HG03175 (cell line): ENCODE measurements around the gene NFATC2.
A peak's percentile ranks its signal among the peaks of the same experiment; 100 is the strongest.
"Not testable (repeated sequence)": the region's sequence is repeated elsewhere in the genome, so short reads cannot be mapped to it uniquely, and the experiment has no call there.

Experiments used
- ATAC-seq: cut with Tn5 transposase; IDR thresholded peaks from one replicate; pipeline ENCODE4 v1.9.1; 2021; ENCODE audit warnings: mild to moderate bottlenecking, moderate library complexity; ENCODE audit not compliant: unreplicated experiment

NFATC2 gene

DNA sequence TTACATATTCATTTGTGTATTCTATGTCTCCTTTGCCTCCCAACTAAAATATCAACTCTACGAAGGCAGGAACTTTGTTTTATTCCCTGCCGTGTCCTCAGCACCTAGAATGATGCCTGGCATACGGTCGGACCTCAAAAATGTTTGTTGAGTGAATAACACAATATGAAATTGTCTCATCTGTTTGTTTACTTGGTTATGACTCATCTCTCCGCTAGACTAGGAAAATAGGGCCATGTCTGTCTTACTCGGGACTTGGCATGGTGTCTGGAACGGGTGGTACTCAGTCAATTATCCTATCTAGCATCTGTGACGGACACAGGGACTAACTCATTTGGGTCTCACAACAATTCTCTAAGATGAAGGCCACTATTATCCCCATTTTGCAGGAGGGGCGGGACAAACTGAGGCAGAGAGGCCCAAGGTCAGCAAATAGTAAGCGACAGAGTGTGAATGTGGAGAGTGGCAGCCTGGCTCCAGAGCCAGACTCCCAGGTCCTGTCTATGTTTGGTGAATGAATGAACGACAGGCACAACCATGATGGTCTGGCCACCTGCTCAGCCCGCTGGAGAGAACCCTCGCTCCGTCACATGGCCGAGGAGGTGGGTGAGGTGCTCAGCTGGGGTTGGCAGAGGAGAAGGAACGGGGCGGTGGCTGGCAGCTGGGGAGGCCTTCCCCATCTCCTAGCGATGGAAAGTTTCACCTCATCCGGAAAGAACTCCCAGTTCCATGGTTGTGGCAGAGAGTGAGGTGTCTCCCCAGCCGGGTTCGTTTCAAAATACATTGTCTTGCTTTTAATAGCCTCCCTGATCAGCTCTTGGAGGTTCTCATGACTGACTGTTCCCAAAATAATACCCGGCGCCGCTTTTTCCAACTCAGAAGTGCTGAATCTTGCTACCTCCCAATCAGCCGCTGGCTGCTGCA, 27.6 kb upstream of the NFATC2 start:
- ATAC-seq: no peak

DNA sequence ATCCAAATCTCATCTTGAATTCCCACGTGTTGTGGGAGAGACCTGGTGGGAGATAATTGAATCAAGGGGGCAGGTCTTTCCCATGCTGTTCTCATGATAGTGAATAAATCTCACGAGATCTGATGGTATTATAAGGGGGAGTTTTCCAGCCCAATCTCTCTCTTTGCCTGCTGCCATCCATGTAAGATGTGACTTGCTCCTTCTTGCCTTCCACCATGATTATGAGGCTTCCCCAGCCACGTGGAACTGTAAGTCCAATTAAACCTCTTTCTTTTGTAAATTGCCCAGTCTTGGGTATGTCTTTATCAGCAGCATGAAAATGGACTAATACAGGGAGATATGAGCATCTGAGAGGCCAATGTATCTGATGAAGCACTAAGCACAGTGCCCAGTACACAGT, 26.0 kb upstream of the NFATC2 start:
- not testable (repeated sequence) for ATAC-seq

DNA sequence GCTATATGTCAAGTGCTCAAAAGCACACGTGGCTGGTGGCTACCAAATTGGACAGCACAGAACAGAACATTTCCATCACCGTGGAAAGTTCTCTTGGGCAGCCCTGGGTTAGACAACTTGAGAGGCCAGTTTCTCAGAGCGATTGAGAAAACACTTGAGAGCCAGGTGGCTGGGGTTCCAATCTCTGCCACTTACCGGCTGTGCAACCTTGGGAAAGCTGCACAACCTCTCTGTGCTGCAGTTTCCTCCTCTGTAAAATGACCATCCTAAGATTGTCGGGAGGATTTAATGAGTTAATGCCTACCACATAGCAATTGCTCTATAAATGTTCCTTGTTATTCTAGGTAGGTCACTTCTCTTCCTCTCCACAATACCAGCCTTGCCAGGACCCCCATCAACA, 25.1 kb upstream of the NFATC2 start:
- no peak for ATAC-seq

DNA sequence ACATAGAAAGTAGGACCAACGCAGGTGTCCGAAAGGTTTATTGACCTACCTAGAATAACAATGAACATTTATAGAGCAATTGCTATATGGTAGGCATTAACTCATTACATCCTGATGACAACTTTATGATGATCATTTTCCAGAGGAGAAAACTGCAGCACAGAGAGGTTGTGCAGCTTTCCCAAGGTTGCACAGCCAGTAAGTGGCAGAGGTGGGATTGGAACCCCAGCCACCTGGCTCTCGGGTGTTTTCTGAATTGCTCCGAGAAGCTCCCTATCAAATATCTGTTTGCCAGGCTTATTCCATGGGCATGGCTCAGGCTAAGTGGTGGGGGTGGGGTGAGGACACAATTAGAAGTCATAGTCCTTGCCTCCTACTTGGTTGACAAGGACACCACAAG, 24.1 kb upstream of the NFATC2 start:
- ATAC-seq: no peak

DNA sequence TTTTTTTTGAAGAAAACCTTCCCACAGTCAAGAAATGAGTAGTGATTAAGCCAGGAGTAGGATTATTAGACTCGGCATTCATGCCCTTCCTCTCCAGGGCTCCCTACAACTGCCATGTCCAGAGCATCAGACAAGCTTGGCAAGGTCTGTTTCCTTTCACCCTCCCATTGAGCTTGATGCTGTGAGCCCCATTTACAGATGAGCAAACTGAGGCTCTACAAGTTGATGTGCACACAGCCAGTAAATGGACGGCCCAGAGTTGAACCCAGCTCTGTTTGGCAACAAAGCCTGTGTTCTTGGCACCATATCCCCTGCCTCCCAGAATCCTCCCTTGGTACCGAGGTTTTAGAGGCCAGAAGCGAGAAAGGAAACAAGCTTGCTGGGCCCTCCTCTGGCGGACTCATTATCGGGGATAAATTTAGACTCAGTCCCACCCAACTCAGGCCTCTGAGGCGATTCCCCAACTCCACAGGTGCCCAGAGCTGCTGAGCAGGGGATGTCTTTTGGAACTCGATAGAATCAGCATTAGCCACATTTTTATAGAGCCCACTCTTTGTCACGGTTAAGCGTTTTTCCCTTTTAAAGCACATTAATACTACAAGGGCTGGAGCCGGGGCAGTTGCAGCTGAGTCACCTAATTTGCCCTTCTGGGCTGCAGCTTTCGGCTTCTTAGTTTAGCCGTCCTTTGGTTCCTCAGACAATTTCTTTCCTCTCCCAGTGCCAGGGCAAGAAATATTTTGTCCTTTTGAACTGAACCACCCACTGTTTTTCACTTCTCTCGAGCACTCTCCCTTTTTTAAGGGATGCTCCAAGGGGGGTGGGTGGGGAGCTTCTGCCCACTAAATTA, 23.0 kb upstream of the NFATC2 start:
- no peak for ATAC-seq

DNA sequence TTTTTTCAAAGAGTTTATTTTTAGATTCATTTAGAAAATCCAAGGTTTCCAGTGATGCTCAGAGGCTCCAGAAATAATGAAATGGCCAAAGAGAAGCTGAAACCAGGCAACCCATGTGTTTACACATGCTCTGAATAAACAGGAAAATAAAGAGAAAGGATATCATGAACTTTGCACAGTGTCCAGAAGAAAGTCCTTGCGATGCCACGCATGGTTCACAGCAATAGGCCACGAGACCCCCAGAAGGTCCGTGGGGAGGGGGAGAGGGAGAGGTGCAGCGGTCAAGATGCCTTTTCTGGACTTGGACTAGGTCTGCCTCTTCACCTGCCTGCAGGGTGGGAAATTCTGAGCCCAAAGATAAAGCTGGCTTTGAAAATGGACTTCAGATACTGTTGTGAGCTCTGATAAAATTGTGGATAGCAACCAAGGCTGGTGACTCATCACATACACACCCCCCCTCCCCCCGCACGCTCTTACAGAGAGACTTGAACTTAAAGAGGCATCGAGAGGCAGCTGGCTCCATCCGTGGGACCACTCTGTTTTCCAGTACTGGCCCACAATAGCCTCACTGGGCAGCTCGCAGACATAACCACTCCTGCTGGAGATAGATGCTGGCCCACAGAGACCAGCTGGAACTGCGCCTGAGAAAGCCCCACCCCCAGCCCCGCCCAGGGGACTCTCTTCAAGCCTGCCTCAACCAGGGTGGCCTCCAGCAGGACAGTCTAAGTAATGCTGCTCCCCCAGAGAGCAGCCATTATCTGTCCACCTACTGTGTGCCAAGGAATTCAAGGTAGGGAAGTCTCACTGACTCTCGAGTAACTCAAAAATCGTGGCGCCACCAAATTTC, 21.2 kb upstream of the NFATC2 start:
- no peak for ATAC-seq

DNA sequence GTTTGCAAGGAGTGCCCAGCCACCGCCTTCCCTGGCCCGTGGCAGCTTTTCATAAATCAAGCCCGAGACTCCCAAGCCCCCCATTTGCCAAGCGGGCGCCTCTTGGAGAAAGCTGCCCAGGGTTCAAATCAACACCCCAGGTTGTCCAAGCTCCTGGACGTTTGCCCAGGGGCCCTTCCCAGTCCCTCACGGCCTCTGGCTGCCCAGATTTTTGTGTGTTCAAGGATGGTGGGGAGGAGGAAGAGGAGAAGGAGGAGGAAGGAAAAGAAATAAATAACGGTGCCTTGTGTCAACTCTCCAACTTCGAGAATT, 20.6 kb upstream of the NFATC2 start:
- ATAC-seq: no peak

DNA sequence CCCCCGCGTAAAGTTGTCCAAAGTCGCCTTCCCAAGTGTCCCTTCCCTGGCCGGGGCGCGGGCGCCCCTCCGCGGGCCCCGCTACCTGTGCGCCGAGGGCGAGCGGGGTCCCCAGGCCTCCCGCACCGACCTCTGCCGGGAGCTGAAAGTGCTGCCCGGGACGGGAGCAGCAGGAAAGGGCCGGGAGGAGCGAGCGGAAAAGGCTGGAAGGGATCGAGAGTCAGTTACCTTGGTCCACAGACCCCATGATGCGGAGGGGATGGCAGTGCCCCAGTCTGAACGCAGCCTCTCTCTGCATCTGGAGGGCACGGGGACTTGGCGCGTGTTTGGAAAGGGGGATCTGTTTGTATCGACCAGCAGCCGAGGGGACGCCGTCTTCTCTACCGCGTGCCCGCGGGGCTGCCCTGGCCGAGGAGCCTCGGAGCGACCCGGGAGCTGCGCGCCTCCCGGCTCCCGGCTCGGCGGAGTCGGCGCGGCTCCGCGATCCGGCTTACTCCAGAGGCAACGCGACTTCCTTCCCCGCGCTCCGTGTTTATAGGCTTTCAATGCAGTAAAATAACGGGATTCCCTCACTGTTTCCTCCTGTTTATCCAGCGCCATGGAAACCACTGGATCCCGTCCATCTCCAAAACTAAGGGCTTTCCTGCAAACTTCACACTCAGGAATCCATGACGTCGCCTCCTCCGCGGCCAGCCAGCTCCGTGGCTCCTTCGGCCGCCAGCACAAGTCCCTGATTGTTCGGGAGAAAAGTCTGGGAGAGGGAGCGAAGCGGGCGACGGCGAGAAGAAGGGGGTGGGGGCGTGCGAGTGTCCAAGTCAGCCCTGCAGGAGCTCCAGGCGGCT, 20.0 kb upstream of the NFATC2 start:
- no peak for ATAC-seq

DNA sequence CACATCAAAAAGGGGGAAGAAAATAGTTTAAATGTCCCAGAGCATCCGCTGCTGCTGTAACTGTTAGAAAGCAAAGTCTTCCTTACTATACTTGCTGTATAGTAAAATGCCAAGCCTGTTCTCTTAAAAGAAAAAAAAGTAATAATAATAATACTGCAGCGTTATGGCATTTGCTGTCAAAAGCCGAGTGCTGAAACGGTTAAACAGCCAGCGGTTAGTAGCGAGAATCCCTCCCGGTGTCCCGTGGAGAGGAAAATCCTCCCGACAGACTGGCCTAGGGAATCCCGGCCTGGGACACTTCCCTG, 19.5 kb upstream of the NFATC2 start:
- ATAC-seq: no peak

DNA sequence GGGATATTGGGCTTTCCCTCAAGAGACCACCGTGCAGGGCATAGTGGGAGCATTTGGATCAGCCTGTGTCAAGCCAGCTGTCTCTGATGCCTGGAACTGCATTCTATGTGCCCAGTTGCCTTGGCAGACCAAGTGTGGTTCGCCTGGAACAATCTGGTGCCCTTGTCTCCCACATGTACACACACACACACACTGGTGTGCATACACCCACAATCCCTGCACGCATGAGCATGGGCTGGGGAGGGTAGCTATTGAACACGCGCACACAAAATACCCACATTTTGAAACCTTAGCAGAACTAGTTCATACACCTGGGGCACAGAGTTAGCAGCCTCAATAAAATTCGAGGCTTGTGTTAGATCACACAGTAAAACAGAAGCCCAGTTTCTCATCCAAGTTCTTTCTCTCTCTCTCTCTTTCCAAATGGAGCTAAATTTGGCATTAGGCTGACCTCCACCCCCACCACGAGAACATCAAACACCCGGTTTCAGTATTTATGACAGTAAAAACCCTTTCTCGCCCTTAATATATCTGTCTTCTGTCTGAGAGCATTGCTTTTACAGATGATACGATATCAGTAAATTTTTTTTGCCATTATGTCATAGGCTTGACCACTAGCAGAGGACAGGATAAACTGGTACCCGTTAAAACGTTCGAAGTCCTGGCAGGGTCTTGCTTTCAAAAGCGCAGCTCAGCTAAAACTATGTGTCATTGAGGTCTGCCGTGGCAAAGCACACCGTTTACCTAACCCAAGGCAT, 18.2 kb upstream of the NFATC2 start:
- no peak for ATAC-seq

DNA sequence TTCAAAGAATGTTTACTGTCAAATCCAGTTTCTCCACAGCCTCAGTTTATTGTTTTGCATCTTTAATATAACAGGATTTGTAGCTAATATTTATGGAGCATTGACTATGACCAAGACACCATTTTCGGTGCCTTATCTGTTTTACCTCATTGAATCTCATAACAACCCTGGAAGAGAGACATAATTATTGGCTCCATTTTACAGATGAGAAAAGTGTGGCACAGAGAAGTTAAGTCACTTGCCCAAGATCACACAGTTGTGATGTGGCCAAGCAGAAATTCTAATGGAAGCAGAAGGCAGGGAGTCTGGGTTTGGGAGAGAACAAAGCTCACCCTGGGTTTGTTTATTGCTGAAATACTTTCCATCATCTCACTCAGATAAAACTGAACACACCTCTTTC, 17.5 kb upstream of the NFATC2 start:
- no peak for ATAC-seq

DNA sequence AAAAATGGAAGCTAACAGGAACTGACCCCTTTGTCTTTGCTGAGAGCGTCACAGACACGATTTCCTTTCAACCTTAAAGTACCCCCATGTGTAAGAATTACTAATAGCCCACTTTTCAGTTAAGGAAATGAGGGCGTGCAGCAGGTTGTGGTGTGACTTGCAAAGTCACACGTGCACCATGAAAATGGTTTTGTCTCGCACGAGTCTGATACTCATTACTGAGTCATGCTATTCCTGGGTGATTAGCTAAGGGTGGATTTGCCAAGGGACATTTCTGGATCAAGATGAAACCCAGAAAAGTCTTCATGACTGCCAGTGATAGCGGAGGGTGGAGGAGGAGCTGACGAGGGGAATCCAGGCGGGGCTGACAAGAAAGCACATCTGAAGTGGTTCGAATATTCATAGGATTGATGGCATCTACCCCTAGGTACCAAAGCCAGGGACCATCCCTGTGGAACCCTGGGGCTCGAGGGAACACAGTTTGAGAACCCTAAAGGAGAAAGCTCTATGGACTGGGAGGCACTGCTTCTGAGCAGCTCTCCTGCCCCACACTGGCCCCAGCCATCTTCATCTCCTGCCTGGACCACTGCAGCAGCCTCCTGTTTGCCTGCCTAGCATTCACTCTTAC, 12.1 kb upstream of the NFATC2 start:
- ATAC-seq: no peak

DNA sequence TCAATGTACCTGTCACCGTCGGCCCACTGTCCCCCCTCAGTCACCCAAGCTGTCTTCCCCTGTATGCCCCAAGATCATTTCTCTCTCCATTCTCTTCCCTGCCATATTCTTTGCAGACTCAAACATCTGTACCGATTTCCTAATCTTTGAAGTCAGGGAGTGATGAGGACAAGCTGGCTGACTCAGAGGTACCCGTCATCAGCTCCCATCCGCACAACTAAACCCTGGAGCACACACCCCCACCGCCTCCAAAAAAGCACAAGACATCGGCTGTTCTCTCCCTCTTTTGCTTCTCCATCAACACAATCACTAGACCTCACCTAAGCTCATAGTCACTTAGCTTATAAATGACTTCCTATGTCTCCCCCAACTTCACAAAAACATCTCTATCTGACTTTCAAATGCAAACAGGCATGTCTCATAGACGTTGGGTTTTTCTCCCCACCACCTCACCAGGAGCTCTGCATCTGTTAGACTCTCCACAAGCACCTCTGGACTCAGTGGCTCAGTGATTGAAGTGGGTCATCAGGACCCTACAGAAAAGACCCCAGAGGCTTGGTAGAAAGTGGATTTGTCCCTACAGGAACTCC, 11.5 kb upstream of the NFATC2 start:
- ATAC-seq: no peak

DNA sequence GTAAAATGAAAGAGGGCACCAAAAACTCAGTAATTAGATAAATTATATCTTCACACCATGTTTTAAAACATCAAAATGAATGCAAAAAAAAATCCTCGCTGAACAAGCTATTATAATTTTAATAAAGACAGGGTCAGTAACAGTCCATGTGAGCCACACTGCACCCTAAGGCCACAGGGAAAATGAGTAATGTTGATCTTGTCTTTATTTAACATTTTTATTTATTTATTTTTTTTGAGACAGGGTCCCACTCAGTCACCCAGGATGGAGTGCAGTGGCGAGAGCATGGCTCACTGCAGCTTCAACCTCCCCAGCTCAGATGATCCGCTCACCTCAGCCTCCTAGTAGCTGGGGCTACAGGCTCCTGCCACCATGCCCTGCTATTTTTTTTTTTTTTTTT, 8.7 kb upstream of the NFATC2 start:
- ATAC-seq: no peak

DNA sequence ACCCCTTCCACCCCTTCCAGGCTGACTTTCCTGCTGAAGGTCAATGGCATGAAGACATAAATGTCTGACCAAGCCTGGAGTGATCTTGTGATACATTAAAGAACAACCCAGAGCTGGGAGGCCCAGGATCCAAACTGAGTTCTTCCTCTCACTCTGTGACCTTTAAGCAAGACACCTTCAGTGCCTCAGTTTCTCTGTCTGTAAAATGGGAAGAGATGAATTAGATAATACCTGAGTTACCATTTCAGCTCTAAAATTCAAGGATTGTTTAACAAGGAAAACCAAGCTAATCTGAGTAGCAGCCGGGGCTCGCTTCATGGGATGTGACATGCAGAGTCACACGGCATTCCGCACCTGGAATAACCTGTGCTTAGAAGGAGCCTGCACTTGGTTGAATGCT, 7.0 kb upstream of the NFATC2 start:
- ATAC-seq: no peak

DNA sequence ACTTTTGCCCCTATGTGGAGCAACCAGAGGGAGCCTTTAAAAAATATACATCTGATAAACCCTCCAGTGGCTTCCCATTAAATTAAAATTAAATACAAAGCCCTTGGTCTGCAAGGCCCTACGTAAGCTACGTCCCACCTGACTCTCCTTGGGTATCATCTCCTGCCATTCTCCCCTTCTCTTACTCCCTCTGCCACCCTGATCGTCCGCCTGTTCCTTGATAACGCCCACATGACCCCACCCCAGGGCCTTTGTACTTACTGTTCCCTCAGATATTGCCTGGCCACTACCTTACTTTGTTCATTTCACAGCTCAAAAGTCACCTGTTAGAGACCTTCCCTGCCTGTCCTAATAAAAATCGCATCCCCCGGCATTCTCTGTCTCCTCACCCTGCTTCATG, 5.4 kb upstream of the NFATC2 start:
- no peak for ATAC-seq

DNA sequence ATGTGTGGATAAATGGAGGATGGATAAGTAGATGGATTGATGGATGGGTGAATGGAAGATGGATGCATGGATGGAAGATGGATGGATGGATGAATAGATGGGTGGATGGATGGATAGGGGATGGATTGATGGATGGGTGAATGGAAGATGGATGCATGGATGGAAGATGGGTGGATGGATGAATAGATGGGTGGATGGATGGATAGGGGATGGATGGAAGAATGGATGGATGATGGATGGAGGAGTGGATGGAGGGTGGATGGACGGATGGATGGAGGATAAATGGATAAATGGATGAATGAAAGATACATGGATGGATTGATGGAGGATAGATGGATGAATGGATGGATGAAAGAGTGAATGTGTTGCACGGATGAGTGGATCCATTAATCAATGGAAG, 3.0 kb upstream of the NFATC2 start:
- ATAC-seq: no peak

DNA sequence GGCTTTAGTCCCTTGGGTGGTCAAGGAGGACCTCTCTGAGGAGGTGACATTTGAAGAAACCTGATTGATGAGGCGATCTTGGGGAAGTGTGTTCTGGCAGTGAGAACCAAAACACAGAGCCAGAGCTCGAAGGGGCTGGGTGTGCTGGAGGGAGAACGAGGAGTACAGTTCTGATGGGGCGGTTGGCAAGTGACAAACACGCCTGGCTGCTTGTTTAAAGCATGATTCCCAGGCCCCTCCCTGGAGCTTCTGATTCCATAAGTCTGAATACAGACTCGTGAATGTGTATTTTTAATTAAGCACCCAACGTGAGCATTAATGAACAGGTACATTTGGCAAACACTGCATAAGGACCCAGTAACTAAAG, 886 bp upstream of the NFATC2 start:
- no peak for ATAC-seq

DNA sequence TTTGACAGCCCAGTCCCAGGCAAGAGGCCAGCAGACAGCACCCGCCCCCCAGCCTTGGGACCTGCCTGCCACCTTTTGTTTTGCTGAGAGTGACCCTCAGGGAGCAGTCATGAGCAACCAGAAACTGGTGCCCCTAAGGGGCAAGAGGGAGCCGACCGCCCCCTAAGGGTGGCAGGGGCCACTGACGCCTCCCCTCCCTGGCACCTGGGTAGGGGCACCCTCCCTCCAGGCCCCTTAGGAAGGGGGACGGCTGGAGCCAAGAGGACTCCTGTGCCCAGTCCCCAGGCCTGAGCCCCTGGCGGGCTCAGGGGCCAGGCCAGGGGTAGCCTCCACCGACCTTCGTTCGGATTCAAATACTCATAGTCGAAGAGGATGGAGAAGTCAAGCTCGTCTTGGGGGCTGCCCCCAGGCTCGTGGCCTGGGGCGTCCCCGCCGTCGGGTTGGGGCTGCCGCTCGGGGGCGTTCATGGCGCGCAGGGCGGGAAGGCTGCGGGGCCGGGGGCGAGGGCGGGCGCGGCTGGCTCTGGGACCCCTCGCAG, 417 bp downstream of the NFATC2 start:
- peak; percentile 35 for ATAC-seq
